GM21619 (cell line): ENCODE data around the gene AFG3L2.

Experiments used
- ATAC-seq: cut with Tn5 transposase; IDR thresholded peaks from one replicate; pipeline ENCODE4 v1.9.1; 2021; ENCODE audit not compliant: unreplicated experiment

Gene AFG3L2

DNA sequence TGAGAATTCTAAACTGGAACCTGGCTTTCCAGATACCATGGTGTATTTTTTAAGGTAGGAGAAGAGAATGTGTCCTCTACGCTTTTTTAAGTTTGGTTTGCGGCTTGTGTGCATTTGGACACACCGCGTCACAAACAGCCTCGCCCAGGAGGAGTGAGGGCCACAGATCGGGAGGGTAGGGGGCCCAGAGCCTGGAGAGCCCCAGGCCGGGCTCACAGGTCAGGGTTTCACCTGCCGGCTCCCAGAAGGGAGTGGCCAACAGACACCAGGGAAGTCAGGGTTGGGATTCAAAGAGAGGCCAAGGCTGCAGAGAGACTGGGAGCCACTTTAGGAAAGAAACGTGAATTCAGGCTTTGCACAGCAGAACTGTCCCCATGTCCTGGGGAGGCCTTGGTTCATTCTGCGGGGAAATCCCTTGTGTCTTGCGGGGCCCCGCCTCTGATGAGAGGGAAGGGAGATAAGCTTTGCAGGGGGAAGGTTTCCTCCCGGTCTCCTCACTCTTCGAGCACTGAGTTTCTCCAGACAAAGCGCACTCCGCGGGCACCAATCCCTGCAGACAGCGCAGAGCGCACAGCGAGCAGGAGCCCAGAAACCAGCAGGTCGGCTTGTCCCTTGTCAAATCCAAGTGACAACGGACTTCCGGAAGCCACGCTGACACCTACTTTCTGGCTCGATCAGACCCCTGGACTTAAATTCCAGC, 70.9 kb downstream of the AFG3L2 start:
- ATAC-seq = no peak

DNA sequence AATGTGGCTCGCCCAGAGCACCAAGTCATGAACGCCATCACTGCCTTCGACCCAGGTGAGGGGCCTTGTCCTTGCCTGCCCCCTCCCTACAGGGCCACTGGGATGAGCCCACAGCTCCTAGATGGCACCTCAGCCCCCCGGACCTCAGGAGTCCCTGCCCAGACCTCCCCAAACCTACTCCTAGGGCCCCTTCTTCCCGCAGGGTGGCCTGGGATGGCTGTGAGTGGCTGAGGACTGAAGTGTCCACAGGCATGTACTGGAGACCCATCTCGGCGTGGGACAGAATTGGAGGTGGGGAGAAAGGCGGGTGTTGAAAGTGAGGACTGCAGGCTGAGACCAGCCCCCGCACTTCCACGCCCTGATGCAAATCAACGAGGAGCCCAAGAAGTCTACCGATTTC, 71.8 kb downstream of the AFG3L2 start:
- no peak for ATAC-seq

DNA sequence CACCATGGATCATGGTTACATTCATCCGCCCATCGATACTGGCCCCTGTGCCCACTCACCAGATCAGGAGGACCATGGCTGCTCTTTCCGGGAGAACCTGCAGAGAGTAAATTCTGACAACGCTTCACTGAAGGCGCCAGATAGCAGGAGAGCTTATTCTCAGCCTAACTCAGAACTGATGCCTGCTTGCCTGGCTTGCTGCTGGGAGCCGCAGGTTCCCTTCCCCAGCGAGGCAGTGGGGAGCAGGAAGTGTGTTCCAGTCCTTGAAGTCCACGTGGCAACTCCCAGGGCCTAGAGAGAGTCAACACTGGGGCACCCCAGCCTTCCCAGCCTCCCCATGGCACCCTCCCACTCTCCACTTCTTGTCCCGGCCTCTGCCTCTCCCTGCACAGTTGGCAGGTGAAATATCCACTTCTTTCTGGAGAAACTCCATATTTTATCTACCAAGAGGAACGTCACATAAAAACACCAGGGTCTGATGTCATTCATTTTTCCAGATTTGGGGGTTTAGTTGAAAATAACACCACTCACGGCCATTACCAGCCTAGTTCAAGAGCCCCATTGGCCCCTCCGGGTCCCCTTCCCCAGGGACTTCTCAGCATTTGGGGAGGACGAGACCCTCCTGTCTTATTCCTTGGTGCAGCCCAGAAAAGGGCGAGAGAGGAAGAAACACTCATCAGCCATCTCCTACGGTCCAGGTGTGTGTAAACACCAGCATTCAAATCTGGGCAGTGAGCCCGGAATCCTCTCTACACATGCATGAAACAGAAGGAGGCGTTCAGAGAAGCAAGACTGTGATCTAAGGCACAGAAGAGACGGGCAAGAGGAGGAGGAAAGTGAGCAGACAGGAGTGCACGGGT, 72.4 kb downstream of the AFG3L2 start:
- no peak for ATAC-seq

DNA sequence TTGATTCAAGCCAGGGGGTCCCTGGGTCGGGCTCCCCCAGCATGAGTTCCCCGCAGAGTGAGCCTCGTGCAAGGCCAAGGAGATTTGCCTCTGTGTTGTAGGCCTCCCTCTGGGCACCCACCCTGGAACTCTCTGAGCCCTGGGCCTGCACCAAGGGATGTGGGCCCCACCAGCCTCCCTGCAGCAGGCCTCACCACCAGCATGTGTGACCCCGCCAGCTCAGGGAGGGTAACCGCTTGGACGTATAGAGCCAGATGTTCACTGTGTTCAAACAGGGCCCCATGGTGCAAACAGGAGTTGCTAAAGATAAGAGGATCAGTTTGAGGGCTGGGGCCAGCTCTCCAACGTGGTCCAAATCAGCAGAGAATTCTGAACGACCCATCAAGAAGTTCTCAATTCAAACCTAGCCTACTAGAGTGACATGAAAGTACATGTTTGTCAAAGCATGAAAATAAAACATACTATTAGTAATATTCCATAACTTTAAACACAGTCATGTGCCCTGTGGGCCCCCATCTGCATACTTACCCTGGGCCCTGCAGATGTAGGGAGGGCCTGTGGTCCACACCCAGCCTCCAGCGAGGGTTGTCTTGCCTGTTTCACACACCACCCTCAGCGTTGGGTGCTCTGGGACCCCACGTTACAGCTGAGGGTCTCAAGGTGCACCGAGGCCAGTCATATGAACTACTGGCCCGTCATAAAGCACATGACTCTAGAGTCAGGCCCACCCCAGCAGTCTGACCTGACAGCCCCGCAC, 74.5 kb downstream of the AFG3L2 start:
- no peak for ATAC-seq

DNA sequence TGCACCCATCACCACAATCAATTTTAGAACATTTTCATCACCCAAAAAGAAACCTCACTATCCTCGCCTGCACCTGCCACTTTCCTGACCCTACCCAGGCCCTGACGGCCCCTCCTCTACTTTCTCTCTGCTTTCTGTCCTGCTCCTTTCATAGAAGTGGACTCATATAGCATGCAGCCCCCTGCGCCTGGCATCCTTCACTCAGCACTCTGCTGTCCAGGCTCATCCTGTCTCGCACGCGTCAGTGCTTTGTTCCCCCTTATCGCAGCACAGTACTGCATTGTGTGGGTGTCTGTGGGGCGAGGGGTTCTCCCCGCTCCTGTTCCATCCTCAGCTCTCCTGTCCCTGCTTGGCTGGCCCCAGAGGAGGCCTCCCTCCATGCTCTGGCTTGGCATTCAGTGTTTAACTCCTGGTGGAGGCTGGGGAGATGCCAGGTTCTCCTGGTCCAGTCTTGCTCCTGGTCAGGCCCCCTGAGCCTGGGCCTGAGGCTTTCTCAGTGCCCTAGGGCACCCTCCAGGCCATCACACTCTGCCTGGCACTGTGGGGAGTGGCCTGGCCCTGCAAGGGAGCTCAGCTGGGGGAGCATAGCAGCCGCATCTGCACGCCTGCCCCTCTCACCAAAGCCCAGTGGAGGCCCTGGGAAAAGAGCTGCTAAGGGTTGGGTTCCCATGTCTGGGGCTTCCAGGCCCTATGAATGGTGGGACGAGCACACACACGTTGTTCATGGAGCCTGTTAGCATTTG, 75.6 kb downstream of the AFG3L2 start:
- ATAC-seq = no peak

DNA sequence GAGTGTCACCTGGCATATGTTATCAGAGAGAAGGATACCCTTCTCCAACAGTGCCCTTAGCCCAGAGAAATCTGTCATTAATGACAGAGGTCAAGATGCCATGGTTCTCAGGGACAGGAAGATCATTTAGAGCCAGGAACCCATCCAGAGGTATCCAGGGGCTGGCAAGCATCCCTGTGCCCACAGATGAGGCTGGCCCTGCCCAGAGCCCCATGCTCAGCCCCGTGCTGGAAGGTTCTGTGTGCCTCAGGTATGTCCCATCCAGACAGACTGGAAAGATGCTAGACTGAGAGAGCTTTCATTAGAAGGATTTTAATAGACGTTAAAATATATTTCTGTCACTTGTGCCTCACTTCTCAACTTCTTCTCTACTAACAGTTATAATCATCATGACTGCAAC, 77.2 kb downstream of the AFG3L2 start:
- no peak for ATAC-seq

DNA sequence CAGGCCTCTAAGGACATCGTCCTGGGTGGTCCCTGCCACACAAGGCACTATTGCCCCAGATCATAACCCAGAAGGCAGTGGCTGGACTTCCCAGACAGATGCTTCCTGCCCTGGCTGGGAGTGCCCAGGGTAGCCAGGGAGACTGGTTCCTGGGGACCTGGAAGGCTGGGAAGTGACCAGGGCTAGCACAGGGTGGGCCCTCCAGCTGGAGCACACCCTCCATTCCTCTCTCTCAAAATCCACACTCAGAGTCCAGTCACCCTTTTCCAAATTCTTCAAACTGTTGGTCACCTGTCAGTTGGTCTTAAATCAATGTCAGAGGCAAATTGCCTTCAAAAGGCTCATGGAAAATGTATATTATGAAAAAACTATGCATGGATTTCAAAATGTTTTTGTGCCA, 80.6 kb downstream of the AFG3L2 start:
- no peak for ATAC-seq

DNA sequence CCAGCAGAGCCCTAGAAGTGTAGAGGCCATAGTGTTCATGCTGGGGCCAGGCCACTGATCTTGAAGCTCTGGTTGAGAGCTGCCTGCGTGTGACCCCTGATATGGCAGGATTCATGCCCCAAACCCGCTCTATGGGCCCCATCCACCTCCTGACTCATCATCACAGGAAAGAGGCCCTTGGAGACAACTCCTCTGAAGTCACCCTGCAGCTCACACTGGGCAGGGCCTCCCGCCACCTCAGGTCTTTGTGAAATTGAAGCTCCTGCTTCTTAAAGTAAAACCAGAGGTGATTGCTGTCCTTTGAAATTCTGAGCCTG, 81.0 kb downstream of the AFG3L2 start:
- ATAC-seq = no peak

DNA sequence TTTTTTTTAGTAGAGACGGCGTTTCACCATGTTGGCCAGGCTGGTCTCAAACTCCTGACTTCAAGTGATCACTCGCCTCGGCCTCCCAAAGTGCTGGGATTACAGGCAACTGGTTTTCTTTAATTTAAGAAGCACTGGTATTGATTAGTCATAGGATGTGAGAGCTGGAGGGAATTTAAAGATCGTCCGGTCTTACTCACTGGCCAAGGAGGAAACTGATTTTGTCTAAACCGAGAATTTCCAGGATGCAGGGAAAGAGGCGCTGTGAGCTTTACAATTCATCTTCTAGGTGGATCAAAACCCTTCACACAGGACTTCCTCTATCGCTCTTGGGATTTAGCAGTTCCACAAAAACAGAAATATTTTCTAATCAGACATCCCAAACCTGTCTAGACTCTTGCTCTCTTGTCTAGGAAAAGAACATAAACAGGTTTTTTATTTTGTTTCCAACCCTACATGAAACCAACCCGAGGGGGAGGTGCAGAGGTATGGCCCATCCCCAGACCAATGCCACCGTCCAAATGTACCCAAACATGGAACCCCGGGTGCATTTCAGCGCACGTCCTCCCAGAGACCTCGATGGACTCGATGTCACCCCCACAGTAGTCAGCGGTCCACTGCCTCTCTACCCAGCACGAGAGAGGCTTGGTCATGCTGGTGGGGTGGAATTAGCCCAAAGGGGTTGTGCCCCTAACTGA, 81.5 kb downstream of the AFG3L2 start:
- no peak for ATAC-seq

DNA sequence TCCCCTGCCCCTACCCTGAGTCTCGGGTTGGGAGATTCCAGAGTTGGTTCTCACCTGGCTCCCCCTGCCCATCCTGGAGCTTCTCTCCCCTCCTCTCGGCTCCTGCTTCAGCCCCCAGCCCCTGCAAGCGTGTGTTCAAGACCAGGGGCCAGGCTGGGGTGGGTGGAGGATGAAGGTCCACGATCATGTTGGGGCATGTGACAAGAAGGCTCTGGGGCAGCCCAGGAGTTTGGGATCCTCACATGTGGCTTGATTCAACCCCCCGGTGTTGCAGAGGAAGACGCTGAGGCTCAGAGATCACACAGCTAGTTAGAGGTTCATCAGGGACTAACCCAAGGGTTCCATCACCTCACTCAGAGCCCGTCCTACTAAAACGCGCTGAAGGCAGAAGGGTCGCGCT, 83.2 kb downstream of the AFG3L2 start:
- no peak for ATAC-seq

DNA sequence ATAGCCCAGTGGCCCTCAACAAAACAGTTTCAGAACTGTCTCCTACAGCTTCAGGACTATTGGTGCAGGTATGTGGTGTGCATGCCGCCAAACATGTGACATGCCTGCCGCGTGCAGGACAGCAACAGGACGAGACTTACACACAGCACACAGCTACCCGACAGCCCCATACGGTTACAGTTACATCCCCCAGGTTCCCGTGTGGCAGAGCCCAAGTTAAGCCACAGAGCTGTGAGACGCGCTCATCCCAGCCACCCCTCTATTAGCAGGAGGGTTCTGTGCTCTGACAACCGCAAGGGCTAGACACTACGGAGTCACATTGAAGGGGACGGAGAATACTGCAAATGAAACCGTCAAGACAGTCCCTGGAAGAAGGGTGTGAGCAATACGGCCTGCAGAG, 85.3 kb downstream of the AFG3L2 start:
- ATAC-seq = no peak

DNA sequence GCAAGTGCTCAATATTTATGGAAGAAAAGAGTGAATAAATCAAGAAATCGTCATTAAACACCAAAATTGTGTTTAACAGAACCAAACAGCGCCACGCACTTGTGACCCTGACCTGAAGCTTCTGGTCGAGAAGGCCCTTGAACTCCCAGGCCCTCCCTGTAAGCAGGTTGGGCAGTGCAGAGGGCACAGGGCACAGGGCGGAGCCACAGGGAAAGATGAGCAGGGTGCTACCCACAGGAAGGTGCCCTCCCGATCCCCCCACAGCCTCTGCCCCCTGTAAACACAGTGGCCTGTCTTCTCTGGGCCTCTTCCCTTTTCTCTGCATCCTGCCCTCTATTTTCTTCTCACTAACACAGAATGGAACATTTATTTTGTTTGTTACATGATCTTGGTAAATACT, 85.9 kb downstream of the AFG3L2 start:
- no peak for ATAC-seq

DNA sequence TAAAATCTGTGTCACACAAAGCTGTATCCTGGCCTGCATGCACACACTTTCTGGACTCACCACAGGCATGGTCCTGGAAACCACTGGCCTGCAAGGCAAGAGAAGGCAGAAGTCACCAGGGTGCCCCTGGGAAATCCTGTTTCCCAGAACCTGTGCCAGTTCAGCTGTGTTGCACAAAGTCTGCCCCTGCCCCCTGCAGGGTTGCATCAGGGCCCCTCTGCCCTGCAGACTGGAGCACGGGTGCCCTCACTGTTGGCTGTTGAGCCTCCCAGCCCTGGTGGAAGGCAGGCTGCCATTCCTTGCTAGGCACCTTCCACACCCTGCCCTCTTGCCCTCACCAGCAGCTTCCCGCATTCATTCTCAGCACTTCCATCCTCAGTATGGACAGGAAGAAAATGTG, 86.9 kb downstream of the AFG3L2 start:
- ATAC-seq = no peak

DNA sequence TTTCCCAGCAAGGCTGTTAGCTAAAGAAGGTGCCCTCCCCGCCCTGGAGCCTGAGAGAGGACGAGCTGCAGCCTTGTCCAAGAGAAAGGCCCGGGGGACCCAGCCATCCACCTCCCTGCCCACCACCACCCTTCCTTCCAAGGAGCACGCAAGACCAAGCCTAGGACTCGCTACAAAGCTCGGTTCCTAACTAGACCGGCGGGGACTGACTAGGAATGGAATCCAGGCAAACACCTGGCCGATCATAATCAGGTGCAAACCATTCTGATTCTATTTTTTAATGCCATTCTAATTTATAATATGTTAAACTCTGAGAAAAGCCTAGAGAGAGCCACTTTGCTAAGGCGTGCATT, 88.6 kb downstream of the AFG3L2 start:
- ATAC-seq = no peak

DNA sequence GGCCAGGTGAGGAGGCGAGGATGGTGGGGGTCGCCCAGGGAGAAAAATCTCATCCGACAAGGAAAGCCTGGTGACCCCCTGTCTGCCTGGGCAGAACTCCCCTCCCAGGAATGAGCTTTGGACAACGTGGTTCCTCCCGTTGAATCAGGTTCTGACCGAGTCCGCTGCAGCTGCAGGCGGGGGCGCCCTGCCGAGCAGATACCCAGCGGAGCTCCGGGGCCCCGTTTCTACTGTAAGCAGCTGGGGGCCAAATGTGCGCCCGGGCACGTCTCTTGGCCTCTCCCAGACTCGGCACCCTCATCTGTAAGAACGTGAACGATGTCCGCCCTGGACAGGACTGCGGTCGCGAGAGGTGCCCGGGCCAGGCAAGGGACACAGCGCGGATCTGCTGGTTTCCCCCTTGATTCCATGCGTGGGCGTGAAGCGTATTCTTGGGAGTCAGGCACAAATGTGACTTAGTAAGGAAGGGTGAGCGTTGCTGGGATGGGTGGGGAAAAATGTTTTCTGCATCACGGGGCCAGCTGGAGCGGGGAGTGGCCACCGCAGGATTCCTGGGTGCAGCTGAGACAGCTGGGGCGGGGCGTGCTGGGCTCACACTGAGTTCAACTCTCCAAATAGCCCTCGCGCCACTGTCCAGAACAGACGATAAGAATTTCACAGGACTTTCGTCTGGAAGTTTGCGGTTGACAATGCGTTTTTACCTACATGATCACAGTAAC, 89.2 kb downstream of the AFG3L2 start:
- no peak for ATAC-seq

DNA sequence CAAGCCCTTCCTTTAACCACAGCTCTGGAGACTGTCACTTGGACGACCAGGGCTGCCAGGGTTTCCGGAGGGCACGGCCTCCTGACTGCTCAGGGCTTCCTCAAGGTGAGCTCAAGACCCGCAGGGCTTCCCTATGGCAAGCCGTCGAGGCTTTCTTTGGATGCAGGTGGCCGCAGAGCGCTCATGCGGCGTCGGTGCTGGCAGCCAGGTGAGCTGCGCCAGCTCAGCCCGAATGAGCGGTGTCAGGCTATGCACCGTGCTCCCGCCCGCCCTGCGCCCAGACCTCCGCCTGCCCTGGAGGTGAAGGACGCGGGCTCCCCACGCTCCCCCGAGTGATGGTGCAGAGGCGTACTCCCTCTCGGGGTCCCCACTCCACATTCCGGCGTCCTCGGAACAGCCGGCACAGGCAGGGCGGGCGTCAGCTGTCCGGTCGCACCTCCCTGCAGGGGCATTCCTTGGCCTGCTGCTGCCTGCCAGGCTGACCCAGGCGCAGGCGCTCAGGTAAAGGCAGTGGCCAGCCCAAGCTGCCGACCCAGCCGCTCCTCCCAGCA, 89.8 kb downstream of the AFG3L2 start:
- ATAC-seq = no peak

DNA sequence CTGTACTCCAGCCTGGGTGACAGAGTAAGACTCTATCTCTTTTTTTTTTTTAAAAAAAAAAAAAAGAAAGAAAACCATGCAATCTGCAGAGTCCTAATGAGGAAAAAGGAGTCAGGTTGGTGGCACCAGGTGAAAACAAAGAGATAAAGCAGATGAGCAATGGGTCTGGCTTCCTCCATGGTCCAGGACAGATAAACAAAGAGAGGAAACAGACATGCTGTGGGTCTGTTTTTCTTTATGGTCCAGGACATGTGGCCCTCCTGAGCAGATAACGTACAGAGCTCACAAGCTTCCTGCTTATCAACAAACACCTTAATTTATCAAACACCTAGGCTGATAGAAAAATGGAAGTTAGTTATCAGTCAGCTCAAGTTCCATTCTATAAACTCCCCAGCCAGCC, 93.4 kb downstream of the AFG3L2 start:
- ATAC-seq = no peak

DNA sequence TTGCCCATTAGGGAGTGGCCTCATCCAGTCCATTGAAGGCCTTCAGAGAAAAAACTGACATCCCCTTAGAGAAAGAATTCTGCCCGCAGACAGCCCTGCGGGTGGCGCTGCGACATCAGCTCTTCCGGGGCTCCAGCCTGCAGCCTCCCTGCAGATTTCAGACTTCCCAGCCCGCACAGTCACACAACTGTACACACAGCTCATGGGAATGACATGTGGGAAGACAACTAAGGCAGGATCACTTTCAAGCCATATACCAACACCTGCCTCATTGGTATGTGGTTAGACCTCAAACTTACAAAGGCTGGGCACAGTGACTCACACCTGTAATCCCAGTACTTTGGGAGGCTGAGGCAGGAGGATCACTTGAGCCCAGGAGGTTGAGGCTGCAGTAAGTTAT, 93.8 kb downstream of the AFG3L2 start:
- ATAC-seq = no peak

DNA sequence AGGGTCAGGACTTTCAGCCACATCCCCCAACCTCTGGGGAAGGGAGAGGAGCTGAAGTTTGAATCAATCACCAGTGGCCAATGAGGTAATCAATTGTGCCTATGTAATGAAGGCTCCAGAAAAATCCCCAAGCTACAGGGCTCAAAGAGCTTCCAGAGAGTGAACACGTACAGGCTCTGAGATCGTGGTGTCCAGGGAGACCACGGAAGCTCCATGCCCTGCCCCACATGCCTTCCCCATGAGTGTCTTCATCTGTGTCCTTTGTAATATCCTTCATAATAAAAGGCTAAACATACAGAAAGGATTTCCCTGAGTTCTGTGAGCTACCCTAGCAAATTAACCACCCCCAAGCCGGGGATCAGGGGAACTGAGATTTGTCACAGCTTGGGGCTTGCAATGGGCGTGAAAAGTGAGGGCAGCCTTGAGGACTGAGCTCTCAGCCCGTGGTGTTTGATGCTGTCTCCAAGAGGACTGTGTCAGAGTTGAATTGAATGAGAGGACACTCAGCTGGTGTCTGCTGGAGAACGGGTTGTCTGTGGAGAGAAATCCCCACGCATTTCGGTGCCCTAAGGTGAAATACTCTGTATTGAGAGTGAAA, 94.5 kb downstream of the AFG3L2 start:
- no peak for ATAC-seq

DNA sequence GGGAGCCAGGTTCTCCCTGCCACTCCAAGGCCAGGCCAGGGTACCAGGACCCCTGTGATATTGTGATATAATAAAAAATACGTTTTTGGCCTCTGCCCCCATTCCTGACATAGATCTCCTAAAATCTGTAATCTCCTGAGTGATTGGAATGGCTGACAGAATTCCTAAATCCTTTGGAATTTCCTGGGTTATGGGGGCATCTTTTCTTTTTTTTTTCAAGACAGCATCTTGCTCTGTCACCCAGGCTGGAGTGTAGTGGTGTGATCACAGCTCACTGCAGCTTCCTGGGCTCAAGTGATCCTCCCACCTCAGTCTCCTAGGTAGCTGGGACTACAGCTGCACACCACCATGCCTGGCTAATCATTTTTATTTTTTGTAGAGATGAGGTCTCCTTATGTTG, 95.2 kb downstream of the AFG3L2 start:
- no peak for ATAC-seq
